GM04504 (cell line): Measurements from ENCODE around the gene PLOD2.
A peak's percentile ranks its signal among the peaks of the same experiment; 100 is the strongest.

ENCODE experiments used
- DNase-seq: peaks from one replicate; pipeline ENCODE4 v3.0.0-alpha.2; 2012; ENCODE audit warnings: low read depth

Gene PLOD2

DNA sequence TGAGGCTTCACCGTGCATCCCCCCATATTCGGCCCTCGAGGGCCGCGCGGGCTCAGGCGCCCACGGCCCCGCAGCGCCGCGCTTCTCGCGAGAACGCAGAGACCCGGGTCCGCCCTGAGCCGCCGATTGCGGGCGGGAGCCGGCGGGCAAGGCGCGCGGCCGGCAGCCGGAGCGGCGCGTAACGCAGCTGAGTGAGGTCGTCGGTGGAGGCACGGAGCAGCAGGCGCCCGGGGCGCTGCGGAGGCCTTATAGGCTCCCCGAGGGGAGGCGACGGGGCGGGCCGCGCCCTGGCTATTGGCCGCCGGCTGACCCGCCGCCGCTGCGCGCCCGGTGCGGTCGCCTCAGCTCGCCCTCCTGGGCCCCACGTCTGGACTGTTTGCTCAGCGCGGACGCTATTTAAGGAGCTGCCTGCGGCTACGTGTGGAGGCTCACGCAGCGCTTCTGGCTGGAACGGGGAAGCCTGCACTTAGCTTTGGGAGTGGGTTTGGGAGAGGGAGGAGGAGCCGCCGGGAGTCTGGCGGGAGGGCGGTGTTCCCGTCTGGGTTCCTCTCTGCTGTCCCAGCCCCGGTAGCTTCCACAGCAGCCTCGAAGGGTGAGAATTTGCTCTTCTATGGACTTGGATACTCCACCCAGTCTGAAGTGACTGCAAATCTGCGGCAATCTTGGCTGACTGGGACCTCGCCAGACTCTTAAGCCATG, at the start of gene PLOD2:
PLOD2 (minus strand) TSS at position 221 of the 699 bp plus-strand sequence; CDS start at position 26, 195 bp downstream.
- DNase-seq = peak; percentile 55

- no peak for DNase-seq
Observed at GRCh38 chr3:146209371-146209770, 48.4 kb upstream of the PLOD2 start.

GRCh38 chr3:146203776-146204175, 42.8 kb upstream of the PLOD2 start:
- no peak for DNase-seq

- no peak for DNase-seq
Observed at GRCh38 chr3:146200461-146201220, 39.7 kb upstream of the PLOD2 start.

DNA sequence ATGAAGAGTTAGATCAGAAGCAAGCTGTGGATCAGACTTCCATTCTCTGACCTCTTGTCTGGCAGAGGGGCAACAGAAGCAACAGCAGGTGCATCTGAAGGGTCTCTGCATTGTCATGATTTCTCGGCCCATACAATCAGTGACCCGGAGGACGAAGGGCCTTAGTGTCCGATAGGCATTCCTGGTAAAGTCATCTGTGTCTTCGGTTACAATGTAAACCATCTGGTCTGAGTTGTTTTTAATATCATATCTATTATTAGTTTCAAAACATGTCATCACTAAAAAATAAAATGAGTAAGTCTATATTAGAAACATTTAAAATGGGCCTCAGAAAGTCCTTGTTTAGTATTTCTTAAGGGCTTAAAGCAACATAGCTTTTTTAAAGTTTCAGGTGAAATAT, 38.8 kb upstream of the PLOD2 start:
- DNase-seq = no peak

DNA sequence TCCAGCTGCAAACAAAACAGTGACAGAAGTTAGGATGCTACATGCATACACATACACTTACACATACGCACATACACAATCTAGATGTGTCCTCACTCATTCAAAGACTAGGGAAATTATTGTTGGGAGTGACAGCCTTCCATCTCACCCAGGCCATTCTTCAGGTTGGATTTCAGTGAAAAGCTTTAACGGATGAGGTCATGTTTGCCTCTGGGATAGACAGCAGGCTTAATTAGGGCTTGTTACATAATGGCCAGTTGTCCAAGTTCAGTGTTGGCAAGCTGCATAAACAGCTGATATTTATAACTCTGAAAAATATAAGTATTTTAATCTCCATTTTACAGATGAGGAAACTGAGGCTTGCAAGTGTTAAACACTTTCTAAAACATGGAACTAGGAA, 35.8 kb upstream of the PLOD2 start:
- no peak for DNase-seq

- DNase-seq = no peak
Observed at GRCh38 chr3:146195605-146196004, 34.6 kb upstream of the PLOD2 start.

DNA sequence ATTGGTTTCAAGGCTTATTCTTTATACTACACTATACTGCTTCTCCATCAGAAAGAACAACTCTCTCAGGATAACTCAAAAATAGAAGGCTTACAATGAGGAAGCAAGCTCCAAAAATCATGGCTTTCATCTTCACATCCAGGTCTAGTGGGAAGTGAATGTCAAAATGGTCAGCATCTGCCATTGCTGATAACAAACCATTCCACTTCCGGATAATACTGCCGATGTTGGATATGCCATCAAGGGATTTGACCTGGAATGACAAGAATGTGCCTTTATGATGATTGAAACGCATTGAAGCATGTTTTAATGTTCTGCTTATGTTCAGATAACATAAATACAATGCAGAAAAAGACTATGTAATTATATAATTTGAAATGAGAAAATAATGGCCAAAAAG, 34.0 kb upstream of the PLOD2 start:
- DNase-seq = no peak

- DNase-seq = no peak
Observed at GRCh38 chr3:146191051-146191450, 30.1 kb upstream of the PLOD2 start.

GRCh38 chr3:146189519-146190173, 28.7 kb upstream of the PLOD2 start:
- no peak for DNase-seq

GRCh38 chr3:146187334-146187950, 26.5 kb upstream of the PLOD2 start:
- DNase-seq = no peak

- DNase-seq = no peak
Observed at GRCh38 chr3:146184241-146185015, 23.4 kb upstream of the PLOD2 start.

- DNase-seq = no peak
Observed at GRCh38 chr3:146181216-146181615, 20.2 kb upstream of the PLOD2 start.

DNA sequence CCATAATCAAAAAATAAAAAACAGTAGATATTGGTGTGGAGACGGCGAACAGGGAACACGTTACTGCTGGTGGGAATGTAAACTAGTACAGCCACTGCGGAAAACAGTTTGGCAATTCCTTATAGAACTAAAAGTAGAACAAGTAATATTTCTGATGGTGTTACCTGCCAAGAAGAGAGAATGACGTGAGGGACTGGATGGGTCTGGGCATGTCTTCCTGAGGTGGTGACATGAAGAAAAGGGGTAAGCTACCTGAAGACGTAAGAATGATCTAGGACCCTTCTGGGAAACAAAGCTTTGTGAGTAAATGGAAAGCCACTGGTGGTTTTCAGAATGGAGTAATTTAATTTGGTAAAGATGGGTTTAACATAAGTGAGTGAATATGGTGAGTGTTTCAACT, 19.4 kb upstream of the PLOD2 start:
- no peak for DNase-seq

- no peak for DNase-seq
Observed at GRCh38 chr3:146178006-146178689, 17.2 kb upstream of the PLOD2 start.

GRCh38 chr3:146177519-146177918, 16.5 kb upstream of the PLOD2 start:
- no peak for DNase-seq

GRCh38 chr3:146177072-146177471, 16.1 kb upstream of the PLOD2 start:
- DNase-seq = no peak

- no peak for DNase-seq
Observed at GRCh38 chr3:146172586-146172985, 11.6 kb upstream of the PLOD2 start.

DNA sequence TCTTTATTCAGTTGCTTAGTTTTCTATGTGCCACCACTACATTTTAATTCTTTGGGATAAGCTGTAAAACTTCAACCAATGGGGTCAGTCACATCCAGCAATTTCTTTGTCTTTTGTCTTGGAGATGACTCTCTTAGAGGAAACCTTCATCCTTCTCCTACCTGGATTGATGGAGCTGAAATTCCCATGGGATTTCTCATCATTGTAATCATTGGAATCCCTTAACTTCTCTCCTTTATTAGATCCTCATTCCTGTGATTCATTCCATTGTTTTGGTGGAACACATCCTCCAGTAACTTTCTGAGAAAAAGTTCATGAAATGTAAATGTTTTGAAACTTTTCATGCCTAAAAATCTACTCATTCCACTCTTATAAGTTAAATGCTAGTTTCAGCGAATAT, 9.6 kb upstream of the PLOD2 start:
- no peak for DNase-seq

GRCh38 chr3:146169891-146170290, 8.9 kb upstream of the PLOD2 start:
- no peak for DNase-seq

DNA sequence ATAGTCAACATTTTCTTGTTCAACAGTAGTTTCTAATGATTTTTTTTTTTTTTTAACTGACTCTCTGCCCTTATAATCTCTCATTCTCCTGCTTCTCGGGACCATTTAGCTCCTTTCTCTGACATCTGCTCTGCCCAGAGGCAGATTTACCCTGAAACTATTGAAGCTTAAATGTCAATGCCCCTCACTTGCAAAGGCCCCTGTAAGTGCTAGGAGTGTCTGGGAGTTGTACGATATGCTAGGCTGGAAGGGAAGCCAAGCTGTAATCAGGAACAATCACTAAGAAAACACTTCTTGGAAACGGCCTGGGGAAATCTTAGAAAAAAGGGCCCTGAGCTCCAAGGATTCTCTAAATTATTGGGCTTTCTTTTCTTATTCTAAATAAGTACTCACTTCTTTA, 5.8 kb upstream of the PLOD2 start:
- DNase-seq = no peak
